Ascending aorta (tissue), 2 donors: ENCODE results near the gene ENTREP3. TPM values are rescaled to one million over a fixed set of nuclear protein-coding genes. Genes with fewer than 3 reads are reported as not detected.

Experiments
- DNase-seq, 2 donors: peaks; one replicate each; pipeline ENCODE4 v3.0.0-alpha.2; 2019; ENCODE audit warnings: low spot score in 2 of 2
- H3K27ac ChIP-seq, 2 donors: fragments of 200-600 bp; sonication (generic); one replicate each; pipeline ENCODE4 v1.5.1; 2016 to 2017; ENCODE audit warnings: mild to moderate bottlenecking in 1 of 2
- H3K27me3 ChIP-seq: fragments of 200-600 bp; sonication (generic); one replicate; pipeline ENCODE4 v1.5.1; 2017
- H3K36me3 ChIP-seq, 2 donors: fragments of 200-600 bp; sonication (generic); one replicate each; pipeline ENCODE4 v1.5.1; 2016
- H3K4me1 ChIP-seq, 2 donors: fragments of 200-600 bp; sonication (generic); one replicate each; pipeline ENCODE4 v1.5.1; 2016 to 2017; ENCODE audit warnings: mild to moderate bottlenecking in 1 of 2
- H3K4me3 ChIP-seq, 2 donors: fragments of 200-600 bp; sonication (generic); one replicate each; pipeline ENCODE4 v1.5.1; 2016 to 2017; ENCODE audit warnings: mild to moderate bottlenecking in 1 of 2
- H3K9me3 ChIP-seq, 2 donors: fragments of 200-600 bp; sonication (generic); one replicate each; pipeline ENCODE4 v1.5.1; 2016
- intact Hi-C: fragments of 100-400 bp; cut with DNase I; formaldehyde crosslinking; loops from one replicate; pipeline ENCODE4 v1.15.1; 2023
- total RNA-seq: library from RNA; depleted of rRNA; stranded (reverse); fragments of >200 nt; gene quantifications from one replicate; pipeline ENCODE4 v1.1.0, GENCODE V29; 2016
- TF ChIP-seq, protein P1 (sequence below), 3 experiments: fragments of 200-600 bp in 2 of 3; fragments of 450-650 bp in 1 of 3; sonication (generic) in 2 of 3; IDR thresholded peaks; one replicate each; pipeline ENCODE4 v1.5.1; 2016 to 2019; ENCODE audit warnings: antibody characterized with exemption in 3 of 3, mild to moderate bottlenecking in 1 of 3, moderate library complexity in 1 of 3

The ENTREP3 gene
- total RNA-seq, 1 donor from 2014 or later = 34.5 TPM

- Histone ChIP-seq H3K4me3 (no peak overlapping the region), H3K36me3 (peaks cover 53 to 69% of the 10 kb centered on the region in 2 donors), H3K4me1 (peaks cover 5 to 13% of the 10 kb centered on the region in 2 donors), H3K27ac (no peak overlapping the region), H3K27me3 (no peaks in the 10 kb centered on the region), H3K9me3 (no peaks in the 10 kb centered on the region)
- DNase-seq = no peak
- TF ChIP-seq, protein P1, sequence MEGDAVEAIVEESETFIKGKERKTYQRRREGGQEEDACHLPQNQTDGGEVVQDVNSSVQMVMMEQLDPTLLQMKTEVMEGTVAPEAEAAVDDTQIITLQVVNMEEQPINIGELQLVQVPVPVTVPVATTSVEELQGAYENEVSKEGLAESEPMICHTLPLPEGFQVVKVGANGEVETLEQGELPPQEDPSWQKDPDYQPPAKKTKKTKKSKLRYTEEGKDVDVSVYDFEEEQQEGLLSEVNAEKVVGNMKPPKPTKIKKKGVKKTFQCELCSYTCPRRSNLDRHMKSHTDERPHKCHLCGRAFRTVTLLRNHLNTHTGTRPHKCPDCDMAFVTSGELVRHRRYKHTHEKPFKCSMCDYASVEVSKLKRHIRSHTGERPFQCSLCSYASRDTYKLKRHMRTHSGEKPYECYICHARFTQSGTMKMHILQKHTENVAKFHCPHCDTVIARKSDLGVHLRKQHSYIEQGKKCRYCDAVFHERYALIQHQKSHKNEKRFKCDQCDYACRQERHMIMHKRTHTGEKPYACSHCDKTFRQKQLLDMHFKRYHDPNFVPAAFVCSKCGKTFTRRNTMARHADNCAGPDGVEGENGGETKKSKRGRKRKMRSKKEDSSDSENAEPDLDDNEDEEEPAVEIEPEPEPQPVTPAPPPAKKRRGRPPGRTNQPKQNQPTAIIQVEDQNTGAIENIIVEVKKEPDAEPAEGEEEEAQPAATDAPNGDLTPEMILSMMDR (IDR thresholded peaks at IDR 0.05) = no peak
- intact Hi-C loops = no loop called here
Observed at GRCh38 chr1:155269381-155269780, 14.1 kb upstream of the ENTREP3 start.

GRCh38 chr1:155268630-155269029, 13.3 kb upstream of the ENTREP3 start:
- intact Hi-C loops = no loop called here
- Histone ChIP-seq H3K4me1 (peaks cover 5 to 10% of the 10 kb centered on the region in 2 donors), H3K27me3 (no peaks in the 10 kb centered on the region), H3K36me3 (peaks cover 59 to 76% of the 10 kb centered on the region in 2 donors), H3K9me3 (no peaks in the 10 kb centered on the region), H3K4me3 (no peak overlapping the region), H3K27ac (no peak overlapping the region)
- DNase-seq = no peak
- TF ChIP-seq, protein P1 (IDR thresholded peaks at IDR 0.05) = no peak

DNA sequence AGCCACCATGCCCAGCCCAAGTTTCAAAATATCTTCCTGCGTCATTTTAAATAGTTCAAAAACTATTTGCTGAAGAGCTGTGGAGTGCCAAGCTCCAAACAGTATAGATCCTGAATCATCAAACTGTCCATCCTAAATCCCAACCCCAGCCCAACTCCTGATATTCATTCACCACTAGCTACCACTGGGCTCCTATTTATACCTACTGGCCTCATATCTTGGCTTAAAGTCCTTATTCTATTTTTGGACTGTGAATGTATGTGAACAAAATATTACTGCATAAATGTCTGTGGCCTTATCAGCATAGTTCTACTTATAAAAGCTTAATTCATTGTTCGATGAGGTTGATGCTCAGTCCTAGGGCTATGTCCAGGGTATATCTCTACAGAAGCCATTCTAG, 12.1 kb upstream of the ENTREP3 start:
- Histone ChIP-seq H3K27me3 (no peaks in the 10 kb centered on the region), H3K4me3 (no peak overlapping the region), H3K9me3 (no peaks in the 10 kb centered on the region), H3K36me3 (peaks cover 60 to 84% of the 10 kb centered on the region in 2 donors), H3K4me1 (peaks cover 4 to 14% of the 10 kb centered on the region in 2 donors), H3K27ac (no peak overlapping the region)
- DNase-seq = no peak
- TF ChIP-seq, protein P1 (IDR thresholded peaks at IDR 0.05) = no peak
- intact Hi-C loops = no loop called here

- intact Hi-C loops = no loop called here
- TF ChIP-seq, protein P1 (IDR thresholded peaks at IDR 0.05) = no peak
Observed at GRCh38 chr1:155266553-155266952, 11.3 kb upstream of the ENTREP3 start.

DNA sequence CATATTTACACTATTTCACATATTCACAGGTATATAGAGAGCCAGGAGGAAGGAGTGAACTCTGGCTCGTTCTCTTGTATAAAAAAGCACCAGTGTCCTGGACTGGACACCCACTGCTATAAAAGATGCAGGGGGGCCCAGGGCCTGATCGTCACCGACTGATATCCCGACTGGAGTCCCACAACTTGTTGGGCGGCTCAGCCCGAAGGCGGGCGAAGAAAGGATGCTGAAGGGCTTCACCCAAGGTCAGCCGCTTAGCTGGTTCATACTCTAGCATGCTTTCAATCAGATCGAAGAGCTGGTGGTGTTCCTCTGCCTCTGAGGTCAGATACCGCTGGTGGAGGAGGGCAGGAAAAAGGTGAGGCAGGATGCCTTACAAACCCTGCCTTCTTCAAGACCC, 7.8 kb upstream of the ENTREP3 start:
- Histone ChIP-seq H3K27ac (no peak overlapping the region), H3K9me3 (no peaks in the 10 kb centered on the region), H3K4me1 (peaks cover 7 to 13% of the 10 kb centered on the region in 2 donors), H3K4me3 (peak overlapping the region in 1 of 2 donors; percentile 69), H3K27me3 (no peaks in the 10 kb centered on the region), H3K36me3 (peaks cover 41 to 67% of the 10 kb centered on the region in 2 donors)
- DNase-seq = no peak
- intact Hi-C loops = no loop called here
- TF ChIP-seq, protein P1 (IDR thresholded peaks at IDR 0.05) = no peak

More at GRCh38 chr1:155266553-155266952, 11.3 kb upstream of the ENTREP3 start:
- Histone ChIP-seq H3K4me3 (no peak overlapping the region), H3K4me1 (peaks cover under 1 to 7% of the 10 kb centered on the region in 2 donors), H3K36me3 (peaks cover 60 to 84% of the 10 kb centered on the region in 2 donors), H3K27ac (no peak overlapping the region), H3K27me3 (no peaks in the 10 kb centered on the region), H3K9me3 (no peaks in the 10 kb centered on the region)
- no peak for DNase-seq
